Measurements from ENCODE around the gene PLAC9. TPM values are rescaled to one million over a fixed set of nuclear protein-coding genes. Genes with fewer than 3 reads are reported as not detected.
A peak's percentile ranks its signal among the peaks of the same experiment; 100 is the strongest.
"Not testable (repeated sequence)": the region's sequence is repeated elsewhere in the genome, so short reads cannot be mapped to it uniquely, and the experiment has no call there.

The PLAC9 gene
- total and polyA plus RNA-seq, 4 donors, result 11.8 to 53.1 (median 23.4) TPM

GRCh38 chr10:80133206-80133605 is 676 bp downstream of the PLAC9 start:
- Histone ChIP-seq H3K9ac (ENCODE audit: insufficient read depth in 1 of 2, low read length in 2 of 2) (peak overlapping the region; percentile 63 to 91), H3K36me3 (ENCODE audit: control insufficient read depth in 4 of 4, insufficient read depth in 4 of 4, low read length in 4 of 4) (no peaks in the 10 kb centered on the region), H3K27me3 (ENCODE audit: control insufficient read depth in 3 of 3, insufficient read depth in 3 of 3, low read length in 2 of 3) (no peaks in the 10 kb centered on the region), H3K9me3 (ENCODE audit: control insufficient read depth in 4 of 4, insufficient read depth in 3 of 4, low read length in 3 of 4) (no peaks in the 10 kb centered on the region), H3K4me3 (no peak overlapping the region), H3K4me1 (ENCODE audit: control insufficient read depth in 5 of 5, insufficient read depth in 5 of 5, low read length in 5 of 5) (peaks cover 0 to 43% (median 7%) of the 10 kb centered on the region in 5 donors), H3K27ac (ENCODE audit: low read depth in 1 of 2, low read length in 1 of 2) (peak overlapping the region; percentile 60 to 67)
- WGBS, 2 donors, result 38 to 57% methylated on average over 6 of the region's 6 CpGs
- no peak for TF ChIP-seq CTCF (IDR thresholded peaks at IDR 0.05; ENCODE audit: control extremely low read depth, extremely low read depth)
- DNase-seq (peak in 2 of 3 donors; percentile 46 to 56), ATAC-seq (ENCODE audit: insufficient read depth, low FRiP score) (no peak)

- not testable (repeated sequence) for DNase-seq; H3K4me3 ChIP-seq; ATAC-seq (ENCODE audit: insufficient read depth, low FRiP score); H3K36me3 ChIP-seq (ENCODE audit: control insufficient read depth in 4 of 4, insufficient read depth in 4 of 4, low read length in 4 of 4); H3K9ac ChIP-seq (ENCODE audit: insufficient read depth in 1 of 2, low read length in 2 of 2); H3K27me3 ChIP-seq (ENCODE audit: control insufficient read depth in 3 of 3, insufficient read depth in 3 of 3, low read length in 2 of 3); H3K9me3 ChIP-seq (ENCODE audit: control insufficient read depth in 4 of 4, insufficient read depth in 3 of 4, low read length in 3 of 4)
- Histone ChIP-seq H3K27ac (ENCODE audit: low read depth in 1 of 2, low read length in 1 of 2) (peak overlapping the region; percentile 60 to 67), H3K4me1 (ENCODE audit: control insufficient read depth in 5 of 5, insufficient read depth in 5 of 5, low read length in 5 of 5) (peaks cover 0 to 46% (median 7%) of the 10 kb centered on the region in 5 donors)
- 76 to 88% methylated on average over 9 of the region's 9 CpGs for WGBS, 2 donors
Measured at GRCh38 chr10:80133687-80134086, 1.2 kb downstream of the PLAC9 start.

GRCh38 chr10:80136134-80136571 is 3.6 kb downstream of the PLAC9 start:
- no peaks in the 10 kb centered on the region for H3K36me3 ChIP-seq (ENCODE audit: control insufficient read depth in 4 of 4, insufficient read depth in 4 of 4, low read length in 4 of 4)
- no peaks in the 10 kb centered on the region for H3K27me3 ChIP-seq (ENCODE audit: control insufficient read depth in 3 of 3, insufficient read depth in 3 of 3, low read length in 2 of 3)
- H3K27ac ChIP-seq (ENCODE audit: low read depth in 1 of 2, low read length in 1 of 2), result peak overlapping the region; percentile 45 to 64
- WGBS, 2 donors, result 40 to 74% methylated on average over 8 of the region's 8 CpGs
- H3K9ac ChIP-seq (ENCODE audit: insufficient read depth in 1 of 2, low read length in 2 of 2), result no peak overlapping the region
- H3K4me3 ChIP-seq, result no peak overlapping the region
- H3K4me1 ChIP-seq (ENCODE audit: control insufficient read depth in 5 of 5, insufficient read depth in 5 of 5, low read length in 5 of 5), result peaks cover 0 to 46% (median 7%) of the 10 kb centered on the region in 5 donors
- no peak for TF ChIP-seq CTCF (IDR thresholded peaks at IDR 0.05; ENCODE audit: control extremely low read depth, extremely low read depth)
- ATAC-seq (ENCODE audit: insufficient read depth, low FRiP score), result peak; percentile 32
- DNase-seq, result peak; percentile 77 to 93 (median 84)
- H3K9me3 ChIP-seq (ENCODE audit: control insufficient read depth in 4 of 4, insufficient read depth in 3 of 4, low read length in 3 of 4), result no peaks in the 10 kb centered on the region

- Histone ChIP-seq H3K4me1 (ENCODE audit: control insufficient read depth in 5 of 5, insufficient read depth in 5 of 5, low read length in 5 of 5) (peaks cover 0 to 43% (median 4%) of the 10 kb centered on the region in 5 donors), H3K9me3 (ENCODE audit: control insufficient read depth in 4 of 4, insufficient read depth in 3 of 4, low read length in 3 of 4) (peaks cover 0 to 2% (median 0%) of the 10 kb centered on the region in 4 donors), H3K27me3 (ENCODE audit: control insufficient read depth in 3 of 3, insufficient read depth in 3 of 3, low read length in 2 of 3) (no peaks in the 10 kb centered on the region), H3K9ac (ENCODE audit: insufficient read depth in 1 of 2, low read length in 2 of 2) (peak overlapping the region in 1 of 2 donors; percentile 4), H3K36me3 (ENCODE audit: control insufficient read depth in 4 of 4, insufficient read depth in 4 of 4, low read length in 4 of 4) (peaks cover 0 to 4% (median 0%) of the 10 kb centered on the region in 4 donors), H3K27ac (ENCODE audit: low read depth in 1 of 2, low read length in 1 of 2) (peak overlapping the region; percentile 34 to 79), H3K4me3 (no peak overlapping the region)
- DNase-seq (peak in 1 of 3 donors; percentile 48), ATAC-seq (ENCODE audit: insufficient read depth, low FRiP score) (no peak)
- TF ChIP-seq CTCF (IDR thresholded peaks at IDR 0.05; ENCODE audit: control extremely low read depth, extremely low read depth), result no peak
- 79 to 94% methylated on average over 14 of the region's 14 CpGs for WGBS, 2 donors
Measured at GRCh38 chr10:80137031-80137862, 4.7 kb downstream of the PLAC9 start.
